MCF 10A (cell line): Measurements from ENCODE around the gene DYNC1H1. TPM values are rescaled to one million over a fixed set of nuclear protein-coding genes. Genes with fewer than 3 reads are reported as not detected.
A peak's percentile ranks its signal among the peaks of the same experiment; 100 is the strongest.
"Not testable (repeated sequence)": the region's sequence is repeated elsewhere in the genome, so short reads cannot be mapped to it uniquely, and the experiment has no call there.

Experiments
- BruUV-seq: library from RNA; stranded (reverse); fragments of 400-500 nt; replicated peaks from 2 replicates; lab custom pipeline; 2021; lab: Mats Ljungman, UMichigan
- CTCF ChIA-PET: fragments of 300-600 bp; sonication (Branson Sonifier 250); formaldehyde crosslinking; extraction: SDS; loops from one replicate; lab custom pipeline; 2021; ENCODE audit warnings: antibody characterized with exemption, inconsistent platforms; lab: Yijun Ruan, JAX
- POLR2A ChIA-PET: fragments of 300-600, 350-650 bp; sonication (Branson Sonifier 250); formaldehyde crosslinking; extraction: SDS; loops from one replicate; lab custom pipeline; 2020; ENCODE audit warnings: antibody characterized with exemption, inconsistent platforms; lab: Yijun Ruan, JAX
- DNase-seq: peaks from one replicate; pipeline ENCODE4 v3.0.0-alpha.2; 2018; ENCODE audit not compliant: unreplicated experiment
- H3K27ac Mint-ChIP-seq: one replicate; pipeline ENCODE4 v1.8.0; 2022; ENCODE audit warnings: mild to moderate bottlenecking, low read depth, mixed read lengths; ENCODE audit not compliant: unreplicated experiment
- H3K27me3 Mint-ChIP-seq: one replicate; pipeline ENCODE4 v1.8.0; 2022; ENCODE audit warnings: mixed read lengths; ENCODE audit not compliant: insufficient read depth, unreplicated experiment
- H3K36me3 Mint-ChIP-seq: one replicate; pipeline ENCODE4 v1.8.0; 2022; ENCODE audit warnings: mild to moderate bottlenecking, moderate library complexity, mixed read lengths; ENCODE audit not compliant: insufficient read depth, unreplicated experiment
- H3K4me1 Mint-ChIP-seq: one replicate; pipeline ENCODE4 v1.8.0; 2022; ENCODE audit warnings: mixed read lengths; ENCODE audit not compliant: insufficient read depth, unreplicated experiment
- H3K4me3 Mint-ChIP-seq: one replicate; pipeline ENCODE4 v1.8.0; 2022; ENCODE audit warnings: mild to moderate bottlenecking, moderate library complexity, mixed read lengths; ENCODE audit not compliant: unreplicated experiment
- H3K9me3 Mint-ChIP-seq: one replicate; pipeline ENCODE4 v1.8.0; 2022; ENCODE audit warnings: mixed read lengths; ENCODE audit not compliant: unreplicated experiment
- CTCF ChIP-seq: fragments of 200-600 bp; IDR thresholded peaks from one replicate; pipeline ENCODE4 v1.8.0; 2022; ENCODE audit warnings: antibody characterized with exemption, mild to moderate bottlenecking; ENCODE audit not compliant: unreplicated experiment
- intact Hi-C: fragments of 100-400 bp; cut with micrococcal nuclease; formaldehyde crosslinking; loops from 2 replicates; pipeline ENCODE4 v1.14.1; 2022
- total RNA-seq: library from RNA; stranded (reverse); gene quantifications from 2 replicates; pipeline ENCODE4 v1.2.3, GENCODE V29; 2022

Gene DYNC1H1
- total RNA-seq, 1 experiment from 2014 or later, result 704 TPM

- Mint-ChIP-seq H3K9me3 (no peaks in the 10 kb centered on the region), H3K36me3 (peaks cover 96% of the 10 kb centered on the region), H3K27ac (peak overlapping the region; percentile 88), H3K4me3 (peak overlapping the region; percentile 60), H3K27me3 (no peaks in the 10 kb centered on the region), H3K4me1 (peaks cover 24% of the 10 kb centered on the region)
- ChIA-PET POLR2A (interaction anchor here (0.6 to 2.1 kb wide), 8 partner anchors 9 to 339 kb away, joined by 3 to 20 read pairs (median 4); partner anchors contain the start of genes DYNC1H1 and ZNF839), CTCF (interaction anchor here (0.6 to 1.7 kb wide), 2 partner anchors 19 to 37 kb away, joined by 4 to 10 read pairs; no protein-coding TSS in a partner anchor)
- intact Hi-C loops, result loop anchor here (1.0 kb wide), 1 partner anchor 8 kb away; no protein-coding TSS in a partner anchor
- DNase-seq, result peak; percentile 99
- no peak for TF ChIP-seq CTCF
- BruUV-seq, result no TSS peak
These were observed 16.3 kb downstream of the DYNC1H1 start for GRCh38 chr14:101980700-101981099.

DNA sequence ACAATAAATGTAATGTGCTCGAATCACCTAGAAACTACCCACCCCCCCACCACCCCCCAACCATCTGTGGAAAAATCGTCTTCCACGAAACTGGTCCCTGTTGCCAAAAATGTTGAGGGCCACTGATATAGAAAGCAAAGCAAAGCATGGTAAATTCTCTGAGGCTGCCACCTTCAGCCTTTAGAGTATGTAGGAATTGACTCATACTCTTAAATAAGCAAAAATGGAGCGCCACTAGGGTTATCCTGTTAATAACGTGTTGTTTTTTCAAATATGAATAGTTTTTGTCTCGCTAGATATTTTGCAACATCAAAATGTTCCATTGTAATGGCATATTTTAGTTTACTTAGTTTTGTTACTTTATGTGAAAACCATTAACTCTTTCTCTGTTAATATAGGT is 18.2 kb downstream of the DYNC1H1 start:
- POLR2A ChIA-PET, result interaction anchor here (0.7 kb wide), 1 partner anchor 157 kb away, joined by 4 read pairs; the partner anchor contains the start of gene WDR20
- CTCF ChIA-PET, result interaction anchor here (0.6 to 0.7 kb wide), 2 partner anchors 17 to 211 kb away, joined by 3 to 4 read pairs; no protein-coding TSS in a partner anchor
- peaks cover 24% of the 10 kb centered on the region for H3K4me1 Mint-ChIP-seq
- no peak for DNase-seq
- no peaks in the 10 kb centered on the region for H3K27me3 Mint-ChIP-seq
- H3K4me3 Mint-ChIP-seq, result no peak overlapping the region
- peaks cover 98% of the 10 kb centered on the region for H3K36me3 Mint-ChIP-seq
- no peaks in the 10 kb centered on the region for H3K9me3 Mint-ChIP-seq
- intact Hi-C loops, result no loop called here
- BruUV-seq, result no TSS peak
- no peak for TF ChIP-seq CTCF
- no peak overlapping the region for H3K27ac Mint-ChIP-seq

DNA sequence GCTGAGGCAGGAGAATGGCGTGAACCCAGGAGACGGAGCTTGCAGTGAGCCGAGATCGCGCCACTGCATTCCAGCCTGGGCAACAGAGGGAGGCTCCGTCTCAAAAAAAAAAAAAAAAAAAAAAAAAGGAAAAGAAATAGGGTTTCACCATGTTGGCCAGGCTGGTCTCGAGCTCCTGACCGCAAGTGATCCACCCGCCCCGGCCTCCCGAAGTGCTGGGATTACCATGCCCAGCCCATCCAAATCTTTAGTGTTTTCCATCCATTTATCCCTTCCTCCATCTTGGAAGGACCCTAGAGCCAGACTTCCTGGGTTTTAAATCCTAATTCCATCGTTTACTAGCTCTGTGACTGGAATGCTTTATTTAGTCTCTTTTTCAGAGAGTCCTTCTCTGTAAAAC is 20.5 kb downstream of the DYNC1H1 start:
- DNase-seq, H3K27ac Mint-ChIP-seq, H3K4me3 Mint-ChIP-seq, H3K9me3 Mint-ChIP-seq, intact Hi-C loops, H3K27me3 Mint-ChIP-seq, BruUV-seq: not testable (repeated sequence)
- Mint-ChIP-seq H3K4me1 (peaks cover 12% of the 10 kb centered on the region), H3K36me3 (peaks cover 100% of the 10 kb centered on the region)
- ChIA-PET POLR2A (interaction anchor here (0.7 to 1.5 kb wide), 2 partner anchors 19 to 115 kb away, joined by 3 to 4 read pairs; no protein-coding TSS in a partner anchor), CTCF (interaction anchor here (1.6 kb wide), 1 partner anchor 23 kb away, joined by 7 read pairs; no protein-coding TSS in a partner anchor)

DNA sequence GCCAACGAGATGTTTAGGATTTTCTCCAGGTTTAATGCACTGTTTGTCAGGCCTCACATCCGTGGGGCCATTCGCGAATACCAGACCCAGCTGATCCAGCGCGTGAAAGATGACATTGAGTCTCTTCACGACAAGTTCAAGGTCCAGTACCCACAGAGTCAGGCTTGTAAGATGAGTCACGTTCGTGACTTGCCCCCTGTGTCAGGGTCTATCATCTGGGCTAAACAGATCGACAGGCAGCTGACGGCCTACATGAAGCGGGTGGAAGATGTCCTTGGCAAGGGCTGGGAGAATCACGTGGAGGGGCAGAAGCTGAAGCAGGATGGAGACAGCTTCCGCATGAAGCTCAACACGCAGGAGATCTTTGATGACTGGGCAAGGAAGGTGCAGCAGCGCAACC is 21.6 kb downstream of the DYNC1H1 start:
- Mint-ChIP-seq H3K27ac (no peak overlapping the region), H3K9me3 (no peaks in the 10 kb centered on the region), H3K36me3 (peaks cover 100% of the 10 kb centered on the region)

More for the DNA sequence above, 21.6 kb downstream of the DYNC1H1 start:
- no peaks in the 10 kb centered on the region for H3K27me3 Mint-ChIP-seq
- H3K4me1 Mint-ChIP-seq, result peaks cover 2% of the 10 kb centered on the region
- no peak overlapping the region for H3K4me3 Mint-ChIP-seq
- intact Hi-C loops, result no loop called here
- ChIA-PET CTCF (interaction anchor here (0.7 to 1.3 kb wide), 2 partner anchors 19 to 28 kb away, joined by 4 read pairs; no protein-coding TSS in a partner anchor), POLR2A (no interaction called here)
- TSS peak; percentile 73 for BruUV-seq
- DNase-seq, result no peak
- no peak for TF ChIP-seq CTCF
